CD14-positive monocyte (primary cell): ENCODE measurements around the gene NR6A1. TPM values are rescaled to one million over a fixed set of nuclear protein-coding genes. Genes with fewer than 3 reads are reported as not detected.

Experiments
- DNase-seq, 3 donors: peaks; one replicate each; pipeline ENCODE4 v3.0.0-alpha.2; 2011 to 2022
- H2AFZ ChIP-seq: 2 replicates; pipeline ENCODE4 v1.6.0; 2012; ENCODE audit warnings: mild to moderate bottlenecking, low read depth, low read length, inconsistent platforms; ENCODE audit not compliant: insufficient read depth, poor library complexity, severe bottlenecking
- H3K27ac ChIP-seq, 2 donors: 1 replicate in 1 of 2; 2 replicates in 1 of 2; pipeline ENCODE4 v1.5.1; 2012 to 2013; ENCODE audit warnings: low read length in 2 of 2, control low read depth in 1 of 2, inconsistent platforms in 1 of 2, low read depth in 1 of 2, mild to moderate bottlenecking in 1 of 2
- H3K27me3 ChIP-seq, 2 donors: one replicate each; pipeline versions ENCODE4 v1.6.0 to v1.6.1; 2011 to 2013; ENCODE audit warnings: low read length in 2 of 2; ENCODE audit not compliant: control insufficient read depth in 2 of 2, insufficient read depth in 2 of 2
- H3K36me3 ChIP-seq, 2 donors: replicated peaks in 1 of 2; 1 replicate in 1 of 2; 2 replicates in 1 of 2; pipeline versions ENCODE4 v1.5.1 to v1.6.1; 2012 to 2013; ENCODE audit warnings: low read length in 2 of 2, control low read depth in 1 of 2, inconsistent platforms in 1 of 2, mild to moderate bottlenecking in 1 of 2; ENCODE audit not compliant: insufficient read depth in 2 of 2, control insufficient read depth in 1 of 2
- H3K4me1 ChIP-seq, 2 donors: 1 replicate in 1 of 2; 2 replicates in 1 of 2; pipeline versions ENCODE4 v1.5.1 to v1.6.1; 2012 to 2013; ENCODE audit warnings: low read length in 2 of 2, control low read depth in 1 of 2, inconsistent platforms in 1 of 2, mild to moderate bottlenecking in 1 of 2, moderate library complexity in 1 of 2; ENCODE audit not compliant: insufficient read depth in 2 of 2, control insufficient read depth in 1 of 2
- H3K4me2 ChIP-seq: replicated peaks from 2 replicates; pipeline ENCODE3; 2012; ENCODE audit warnings: low read length, moderate library complexity, mild to moderate bottlenecking; ENCODE audit not compliant: poor library complexity, severe bottlenecking; ENCODE audit errors: extremely low read depth
- H3K4me3 ChIP-seq, 3 experiments: fragments of 200-600 bp in 1 of 3; sonication (generic) in 1 of 3; replicated peaks in 1 of 3; 1 replicate in 2 of 3; 2 replicates in 1 of 3; pipeline ENCODE4 v1.5.1; 2011 to 2013; ENCODE audit warnings: low read length in 3 of 3, mild to moderate bottlenecking in 3 of 3, control low read depth in 2 of 3, low read depth in 2 of 3, inconsistent platforms in 1 of 3, moderate library complexity in 1 of 3
- H3K79me2 ChIP-seq: 2 replicates; pipeline ENCODE4 v1.6.0; 2012; ENCODE audit warnings: mild to moderate bottlenecking, control low read depth, inconsistent platforms, low read length, moderate library complexity; ENCODE audit not compliant: insufficient read depth
- H3K9ac ChIP-seq: 2 replicates; pipeline ENCODE4 v1.6.0; 2017; ENCODE audit warnings: low read length, mild to moderate bottlenecking; ENCODE audit not compliant: insufficient read depth, poor library complexity, severe bottlenecking
- H3K9me3 ChIP-seq, 2 donors: replicated peaks in 1 of 2; 1 replicate in 1 of 2; 2 replicates in 1 of 2; pipeline versions ENCODE4 v1.5.1 to v1.6.1; 2012 to 2013; ENCODE audit warnings: low read length in 2 of 2, control low read depth in 1 of 2; ENCODE audit not compliant: control insufficient read depth in 1 of 2, insufficient read depth in 1 of 2
- H4K20me1 ChIP-seq: 2 replicates; pipeline ENCODE4 v1.6.0; 2012; ENCODE audit warnings: mild to moderate bottlenecking, low read length, control low read depth, moderate library complexity; ENCODE audit not compliant: insufficient read depth
- H3K27ac Mint-ChIP-seq, 7 donors: one replicate each; pipeline ENCODE4 v1.8.0; 2020; ENCODE audit warnings: mild to moderate bottlenecking in 7 of 7, mixed read lengths in 7 of 7, moderate library complexity in 6 of 7, inconsistent platforms in 2 of 7
- H3K27me3 Mint-ChIP-seq, 3 donors: one replicate each; pipeline ENCODE4 v1.8.0; 2021 to 2022; ENCODE audit warnings: low read depth in 3 of 3, mild to moderate bottlenecking in 3 of 3, mixed read lengths in 3 of 3, moderate library complexity in 3 of 3, inconsistent platforms in 1 of 3
- H3K36me3 Mint-ChIP-seq, 2 donors: one replicate each; pipeline ENCODE4 v1.8.0; 2020; ENCODE audit warnings: mixed read lengths in 2 of 2, inconsistent platforms in 1 of 2, mild to moderate bottlenecking in 1 of 2
- H3K4me1 Mint-ChIP-seq: one replicate; pipeline ENCODE4 v1.8.0; 2020; ENCODE audit warnings: mild to moderate bottlenecking, mixed read lengths
- H3K4me3 Mint-ChIP-seq, 2 donors: one replicate each; pipeline ENCODE4 v1.8.0; 2020; ENCODE audit warnings: mild to moderate bottlenecking in 2 of 2, mixed read lengths in 2 of 2, moderate library complexity in 1 of 2
- H3K9me3 Mint-ChIP-seq, 7 donors: one replicate each; pipeline ENCODE4 v1.8.0; 2020 to 2022; ENCODE audit warnings: mixed read lengths in 7 of 7, mild to moderate bottlenecking in 6 of 7, moderate library complexity in 6 of 7, inconsistent platforms in 2 of 7
- CTCF ChIP-seq: fragments of 200-600 bp; IDR thresholded peaks from one replicate; pipeline ENCODE4 v1.8.0; 2022; ENCODE audit warnings: antibody characterized with exemption, mild to moderate bottlenecking
- WGBS: methylation state at CpG from one replicate; pipeline ENCODE4 v1.1.5; 2013; ENCODE audit warnings: missing lambda C conversion rate; ENCODE audit not compliant: insufficient coverage; 5-methylcytosine and 5-hydroxymethylcytosine counted together
- intact Hi-C, 2 donors: fragments of 100-400 bp; cut with micrococcal nuclease; formaldehyde crosslinking; loops; one replicate each; pipeline versions ENCODE4 v1.15.0 to v1.15.1; 2023
- polyA plus RNA-seq, 3 donors: library from polyadenylated mRNA; depleted of rRNA in 1 of 3; unstranded in 2 of 3; stranded (reverse) in 1 of 3; fragments of 300-500 nt in 2 of 3; fragments of >200 nt in 1 of 3; fragmentation: Illumina TruSeq in 2 of 3; gene quantifications; 1 replicate in 2 of 3; 2 replicates in 1 of 3; pipeline ENCODE4 v1.2.3, GENCODE V29; 2012 to 2021

The NR6A1 gene
- polyA plus RNA-seq, 3 donors: 0.15 to 2.9 (median 0.28) TPM

DNA sequence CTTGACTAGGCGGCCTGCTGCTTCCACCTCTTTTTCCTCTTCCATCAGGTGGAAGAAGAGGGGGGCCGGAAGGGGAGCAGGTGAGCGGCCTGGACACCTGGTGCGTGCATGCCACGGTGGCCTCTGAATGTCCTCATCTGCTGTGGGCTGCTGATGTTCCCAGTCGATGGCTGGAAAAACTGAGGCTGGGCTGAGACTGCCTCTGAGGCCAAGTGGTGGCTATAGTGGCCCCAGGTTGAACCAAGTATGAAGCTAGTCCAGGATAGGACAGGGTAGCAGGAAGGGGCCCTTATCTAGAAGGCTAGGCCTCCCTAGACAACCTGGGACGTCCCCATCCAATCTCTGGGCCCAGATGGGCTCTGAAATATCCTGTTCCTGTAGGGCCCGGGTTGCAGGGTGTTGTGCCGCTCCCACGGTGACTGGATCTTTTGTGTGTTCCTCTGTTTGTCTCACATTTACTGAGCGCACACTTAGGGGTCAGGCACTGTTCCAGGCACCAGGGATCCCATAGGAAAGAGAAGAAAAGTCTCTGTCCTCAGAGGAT is 263.2 kb downstream of the NR6A1 start:
- Mint-ChIP-seq H3K4me3 (no peak overlapping the region), H3K27ac (no peak overlapping the region), H3K27me3 (peaks cover 32 to 51% (median 35%) of the 10 kb centered on the region in 3 donors), H3K36me3 (peaks cover 4% of the 10 kb centered on the region in 2 donors), H3K9me3 (peaks cover 0 to 12% (median 8%) of the 10 kb centered on the region in 7 donors), H3K4me1 (peaks cover 14% of the 10 kb centered on the region)
- Histone ChIP-seq H3K9ac (no peak overlapping the region), H3K79me2 (no peaks in the 10 kb centered on the region), H2AFZ (no peak overlapping the region), H3K9me3 (peaks cover 0 to 8% of the 10 kb centered on the region in 2 donors), H3K36me3 (no peaks in the 10 kb centered on the region), H3K4me2 (no peak overlapping the region), H3K4me1 (peaks cover 4 to 10% of the 10 kb centered on the region in 2 donors), H4K20me1 (no peaks in the 10 kb centered on the region), H3K4me3 (no peak overlapping the region), H3K27me3 (peaks cover 12 to 31% of the 10 kb centered on the region in 2 donors), H3K27ac (no peak overlapping the region)
- TF ChIP-seq CTCF: no peak
- WGBS: 79% methylated on average over 10 of the region's 11 CpGs
- intact Hi-C loops: no loop called here
- no peak for DNase-seq

- H3K79me2 ChIP-seq: no peaks in the 10 kb centered on the region
- H3K4me1 ChIP-seq: peaks cover 4 to 10% of the 10 kb centered on the region in 2 donors
- Mint-ChIP-seq H3K4me1 (peaks cover 12% of the 10 kb centered on the region), H3K36me3 (peaks cover 4% of the 10 kb centered on the region in 2 donors), H3K27me3 (peaks cover 36 to 54% (median 37%) of the 10 kb centered on the region in 3 donors), H3K9me3 (peaks cover 0 to 12% (median 8%) of the 10 kb centered on the region in 7 donors), H3K27ac (no peak within 1 kb of the TSS), H3K4me3 (no peak within 1 kb of the TSS)
- no peak for DNase-seq
- no peak within 1 kb of the TSS for H2AFZ ChIP-seq
- TF ChIP-seq CTCF: no peak
- 96% methylated on average over 23 of the region's 34 CpGs for WGBS
- no peaks in the 10 kb centered on the region for H4K20me1 ChIP-seq
- peaks cover 16 to 37% of the 10 kb centered on the region in 2 donors for H3K27me3 ChIP-seq
- H3K9ac ChIP-seq: no peak within 1 kb of the TSS
- no peak within 1 kb of the TSS for H3K4me2 ChIP-seq
- peaks cover 0 to 8% of the 10 kb centered on the region in 2 donors for H3K9me3 ChIP-seq
- no peak within 1 kb of the TSS for H3K27ac ChIP-seq
- H3K36me3 ChIP-seq: no peaks in the 10 kb centered on the region
- intact Hi-C loops: no loop called here
- H3K4me3 ChIP-seq: no peak within 1 kb of the TSS
These were observed 263.9 kb downstream of the NR6A1 start, which contains the start of gene NR5A1 for GRCh38 chr9:124506931-124507879. Gene NR5A1 (minus strand): TSS chr9:124507399. CDS start chr9:124503395, 4,004 bp downstream.
